K562 (cell line): Measurements from ENCODE around the gene GPR179. TPM values are rescaled to one million over a fixed set of nuclear protein-coding genes. Genes with fewer than 3 reads are reported as not detected.

Source experiments
- ATAC-seq: fragments of 200-7000 bp; cut with Tn5 transposase; 3 replicates; pipeline ENCODE4 v1.9.1; 2020; ENCODE audit warnings: moderate library complexity
- BruUV-seq: library from RNA; stranded (reverse); fragments of 400-500 nt; replicated peaks from 2 replicates; lab custom pipeline; 2021; lab: Mats Ljungman, UMichigan
- CTCF ChIA-PET: fragments of 300-600 bp; formaldehyde crosslinking; extraction: SDS; loops from one replicate; lab custom pipeline; 2021; ENCODE audit warnings: low intra/inter-chr PET ratio; lab: Yijun Ruan, JAX
- POLR2A ChIA-PET: fragments of 300-600, 350-650 bp; sonication (Branson Sonifier 250); formaldehyde crosslinking; extraction: SDS; loops from one replicate; lab custom pipeline; 2021; ENCODE audit warnings: antibody characterized with exemption, inconsistent platforms; lab: Yijun Ruan, JAX
- DNase-seq, 4 experiments: peaks; one replicate each; pipeline versions ENCODE4 v3.0.0 to v3.0.0-alpha.2; 2011 to 2018; ENCODE audit warnings: low spot score in 3 of 4, mixed read lengths in 3 of 4; ENCODE audit errors: extremely low read depth in 1 of 4
- FAIRE-seq: peaks from 2 replicates; lab custom pipeline; 2011; peaks lifted over from hg19 to GRCh38; lab: Jason Lieb, UNC
- H2AFZ ChIP-seq: 2 replicates; pipeline ENCODE4 v1.6.0; 2011; ENCODE audit warnings: low read depth, low read length, control low read depth, inconsistent platforms
- H3K27ac ChIP-seq: fragments of 200-600 bp; 3 replicates; pipeline ENCODE4 v1.8.0; 2011; ENCODE audit warnings: low read depth, mild to moderate bottlenecking, control low read depth, inconsistent platforms, low read length, moderate library complexity, mixed read lengths; ENCODE audit errors: extremely low read depth
- H3K27me3 ChIP-seq, 2 experiments: fragments of 300-600 bp in 1 of 2; 2 replicates in 1 of 2; 3 replicates in 1 of 2; pipeline versions ENCODE4 v1.6.0 to v1.8.0; 2011; ENCODE audit warnings: inconsistent platforms in 2 of 2, low read length in 2 of 2, mild to moderate bottlenecking in 1 of 2, mixed read lengths in 1 of 2, moderate library complexity in 1 of 2; ENCODE audit not compliant: control insufficient read depth in 2 of 2, insufficient read depth in 2 of 2
- H3K36me3 ChIP-seq: fragments of 300-600 bp; 3 replicates; pipeline ENCODE4 v1.8.0; 2011; ENCODE audit warnings: mild to moderate bottlenecking, low read length, inconsistent platforms; ENCODE audit not compliant: control insufficient read depth, insufficient read depth
- H3K4me1 ChIP-seq, 2 experiments: fragments of 200-600 bp in 1 of 2; replicated peaks in 1 of 2; 2 replicates in 1 of 2; 3 replicates in 1 of 2; pipeline versions ENCODE4 v1.5.1 to v1.8.0; 2011; ENCODE audit warnings: inconsistent platforms in 2 of 2, low read length in 2 of 2, mild to moderate bottlenecking in 1 of 2, mixed read lengths in 1 of 2, moderate library complexity in 1 of 2; ENCODE audit not compliant: control insufficient read depth in 2 of 2, insufficient read depth in 2 of 2
- H3K4me2 ChIP-seq: 2 replicates; pipeline ENCODE4 v1.6.1; 2011; ENCODE audit warnings: low read length, control low read depth, inconsistent platforms, mixed read lengths; ENCODE audit not compliant: insufficient read depth
- H3K4me3 ChIP-seq: fragments of 200-600 bp; sonication (generic), shearing (Covaris generic); 2 replicates; pipeline ENCODE4 v1.5.1; 2016; ENCODE audit warnings: control low read depth, inconsistent platforms
- H3K79me2 ChIP-seq: fragments of 200-600 bp; 3 replicates; pipeline ENCODE4 v1.8.0; 2011; ENCODE audit warnings: low read length, inconsistent platforms; ENCODE audit not compliant: control insufficient read depth, insufficient read depth
- H3K9ac ChIP-seq, 2 experiments: 2 replicates each; pipeline versions ENCODE4 v1.6.0 to v1.6.1; 2011; ENCODE audit warnings: low read depth in 2 of 2, low read length in 2 of 2, control low read depth in 1 of 2, inconsistent platforms in 1 of 2, mild to moderate bottlenecking in 1 of 2, mixed read lengths in 1 of 2; ENCODE audit not compliant: insufficient read depth in 1 of 2
- H3K9me1 ChIP-seq: one replicate; pipeline ENCODE4 v1.6.0; 2011; ENCODE audit warnings: inconsistent platforms, mild to moderate bottlenecking, low read length, moderate library complexity; ENCODE audit not compliant: control insufficient read depth, insufficient read depth
- H3K9me3 ChIP-seq: replicated peaks from 2 replicates; pipeline ENCODE4 v1.5.1; 2011; ENCODE audit warnings: low read depth, low read length, inconsistent platforms; ENCODE audit not compliant: control insufficient read depth, insufficient read depth
- H4K20me1 ChIP-seq: replicated peaks from 2 replicates; pipeline ENCODE4 v1.6.1; 2011; ENCODE audit warnings: low read length, inconsistent platforms, mixed read lengths; ENCODE audit not compliant: control insufficient read depth, insufficient read depth
- ZNF436 ChIP-seq: fragments of 250-450, 450-650 bp; sonication (Bioruptor Pico); formaldehyde crosslinking; IDR thresholded peaks from 2 replicates; pipeline ENCODE4 v1.7.0; 2020; ENCODE audit warnings: mild to moderate bottlenecking
- WGBS: fragments of 100-300 bp; shearing (Covaris generic); methylation state at CpG from one replicate; pipeline ENCODE4 v1.1.6; 2016; ENCODE audit warnings: low coverage, mixed read lengths; ENCODE audit not compliant: insufficient coverage; ENCODE audit errors: missing lambda C conversion rate; 5-methylcytosine and 5-hydroxymethylcytosine counted together
- in situ Hi-C: fragments of 300-500 bp; cut with MboI; formaldehyde crosslinking; loops from 4 replicates; pipeline ENCODE4 v1.15.0; 2018; ENCODE audit warnings: inconsistent platforms, mixed read lengths
- intact Hi-C: fragments of 100-400 bp; cut with micrococcal nuclease; formaldehyde crosslinking; loops from 2 replicates; pipeline ENCODE4 v1.14.2; 2022
- polyA plus RNA-seq, 8 experiments: library from polyadenylated mRNA; depleted of rRNA in 4 of 8; stranded (reverse) in 5 of 8; unstranded in 3 of 8; fragments of >200 nt; fragmentation: Nextera tagmentation in 2 of 8; fragmentation: Illumina TruSeq in 1 of 8; extraction: Ambion mirVana in 2 of 8; extraction: Trizol in 1 of 8; gene quantifications; 2 replicates each; pipeline versions ENCODE4 v1.2.1 to v1.2.3, GENCODE V29; 2011 to 2014; ENCODE audit warnings: inconsistent platforms in 1 of 8, missing spikeins in 1 of 8
- total RNA-seq, 7 experiments: library from RNA; depleted of rRNA in 6 of 7; stranded (reverse); fragments of >200 nt in 6 of 7; fragmentation: Illumina TruSeq in 2 of 7; extraction: Trizol in 2 of 7; gene quantifications; 2 replicates each; pipeline versions ENCODE4 v1.2.1 to v1.2.3, GENCODE V29; 2011 to 2021; ENCODE audit warnings: low replicate concordance in 1 of 7
- TF ChIP-seq, protein P1 (sequence below): fragments of 450-650 bp; IDR thresholded peaks from 2 replicates; pipeline ENCODE4 v1.6.1; 2016; ENCODE audit warnings: missing biosample characterization, missing genetic modification characterization
- TF ChIP-seq, protein P2 (sequence below): fragments of 250-450 bp; sonication (Bioruptor Pico); IDR thresholded peaks from 2 replicates; pipeline ENCODE4 v1.9.0; 2021; ENCODE audit warnings: mild to moderate bottlenecking
- TF ChIP-seq, protein P3 (sequence below): sonication (generic); formaldehyde crosslinking; IDR thresholded peaks from 2 replicates; pipeline ENCODE4 v1.8.0; 2023; ENCODE audit warnings: mild to moderate bottlenecking, missing genetic modification reagents
- TF ChIP-seq, protein P4 (sequence below): fragments of 250-450 bp; sonication (Bioruptor Pico); IDR thresholded peaks from 2 replicates; pipeline ENCODE4 v1.9.0; 2021; ENCODE audit warnings: mild to moderate bottlenecking, inconsistent platforms

Gene GPR179
- total and polyA plus RNA-seq, 9 of the 15 experiments (the other 6 are each of a cell fraction or from before 2014, with no cell fraction given): not detected

DNA sequence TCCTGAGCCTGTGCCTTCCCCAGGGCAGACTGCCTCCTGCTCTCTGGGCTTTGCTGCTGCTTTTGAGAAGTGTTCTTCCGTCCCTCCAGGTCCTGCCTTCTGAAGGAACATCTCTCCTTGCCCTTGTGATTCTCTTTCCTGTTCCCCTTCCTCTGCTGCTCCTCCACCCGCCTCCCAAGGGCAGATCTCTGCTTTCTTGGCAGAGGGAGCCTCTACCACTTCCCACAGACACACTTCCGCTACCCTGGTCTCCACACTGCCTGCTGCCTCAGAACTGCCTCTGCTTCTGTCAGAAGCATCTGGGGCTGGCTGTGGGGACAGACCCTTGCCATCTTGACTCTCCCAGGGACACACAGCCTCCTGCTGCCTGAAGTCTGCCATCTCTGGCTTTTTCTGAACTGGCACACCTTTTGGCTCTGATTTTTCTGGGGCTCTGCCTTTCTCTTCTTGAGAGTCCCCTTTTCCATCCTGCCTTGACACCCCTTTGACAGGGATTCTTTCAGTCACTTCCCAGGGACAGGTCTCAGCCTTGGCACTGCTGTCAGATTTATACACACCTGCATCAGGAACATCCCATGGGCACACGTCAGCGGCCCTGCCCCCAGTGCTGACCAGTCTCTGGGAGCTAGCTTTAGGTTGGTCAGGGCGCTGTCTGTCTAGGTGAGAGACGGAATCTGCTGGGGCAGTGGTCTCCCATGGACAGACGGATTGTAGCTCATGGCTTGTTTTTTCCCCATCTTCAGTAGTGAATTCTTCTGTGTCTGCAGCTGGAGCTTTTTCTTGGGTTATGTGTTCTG, 16.6 kb downstream of the GPR179 start:
- Histone ChIP-seq H3K27ac (no peak overlapping the region), H3K4me1 (peaks cover 7 to 10% of the 10 kb centered on the region in 2 experiments; a peak in 3 of 5 replicates), H3K9me1 (peaks cover 6% of the 10 kb centered on the region), H3K9me3 (no peaks in the 10 kb centered on the region), H2AFZ (no peak overlapping the region), H3K36me3 (peaks cover 18% of the 10 kb centered on the region; the same call in 2 of the 3 replicates), H3K79me2 (no peaks in the 10 kb centered on the region), H3K9ac (no peak overlapping the region), H3K4me2 (no peak overlapping the region), H4K20me1 (peaks cover 9% of the 10 kb centered on the region; the same call in 1 of the 2 replicates)
- BruUV-seq: no TSS peak
- no peak for FAIRE-seq
- in situ Hi-C loops (no loop called here), intact Hi-C loops (no loop called here)
- WGBS: 11% methylated on average over 8 of the region's 8 CpGs
- ATAC-seq: no peak
- POLR2A ChIA-PET: interaction anchor here (0.9 to 1.6 kb wide), 4 partner anchors 9 to 17 kb away, joined by 3 to 6 read pairs (median 4); no protein-coding TSS in a partner anchor
- no peak for DNase-seq
- TF ChIP-seq, protein P1, sequence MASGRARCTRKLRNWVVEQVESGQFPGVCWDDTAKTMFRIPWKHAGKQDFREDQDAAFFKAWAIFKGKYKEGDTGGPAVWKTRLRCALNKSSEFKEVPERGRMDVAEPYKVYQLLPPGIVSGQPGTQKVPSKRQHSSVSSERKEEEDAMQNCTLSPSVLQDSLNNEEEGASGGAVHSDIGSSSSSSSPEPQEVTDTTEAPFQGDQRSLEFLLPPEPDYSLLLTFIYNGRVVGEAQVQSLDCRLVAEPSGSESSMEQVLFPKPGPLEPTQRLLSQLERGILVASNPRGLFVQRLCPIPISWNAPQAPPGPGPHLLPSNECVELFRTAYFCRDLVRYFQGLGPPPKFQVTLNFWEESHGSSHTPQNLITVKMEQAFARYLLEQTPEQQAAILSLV: no peak
- TF ChIP-seq, protein P2, sequence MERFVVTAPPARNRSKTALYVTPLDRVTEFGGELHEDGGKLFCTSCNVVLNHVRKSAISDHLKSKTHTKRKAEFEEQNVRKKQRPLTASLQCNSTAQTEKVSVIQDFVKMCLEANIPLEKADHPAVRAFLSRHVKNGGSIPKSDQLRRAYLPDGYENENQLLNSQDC (CRISPR knock-in tag): no peak
- TF ChIP-seq, protein P3, sequence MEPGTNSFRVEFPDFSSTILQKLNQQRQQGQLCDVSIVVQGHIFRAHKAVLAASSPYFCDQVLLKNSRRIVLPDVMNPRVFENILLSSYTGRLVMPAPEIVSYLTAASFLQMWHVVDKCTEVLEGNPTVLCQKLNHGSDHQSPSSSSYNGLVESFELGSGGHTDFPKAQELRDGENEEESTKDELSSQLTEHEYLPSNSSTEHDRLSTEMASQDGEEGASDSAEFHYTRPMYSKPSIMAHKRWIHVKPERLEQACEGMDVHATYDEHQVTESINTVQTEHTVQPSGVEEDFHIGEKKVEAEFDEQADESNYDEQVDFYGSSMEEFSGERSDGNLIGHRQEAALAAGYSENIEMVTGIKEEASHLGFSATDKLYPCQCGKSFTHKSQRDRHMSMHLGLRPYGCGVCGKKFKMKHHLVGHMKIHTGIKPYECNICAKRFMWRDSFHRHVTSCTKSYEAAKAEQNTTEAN (CRISPR knock-in tag): no peak
- TF ChIP-seq, protein P4, sequence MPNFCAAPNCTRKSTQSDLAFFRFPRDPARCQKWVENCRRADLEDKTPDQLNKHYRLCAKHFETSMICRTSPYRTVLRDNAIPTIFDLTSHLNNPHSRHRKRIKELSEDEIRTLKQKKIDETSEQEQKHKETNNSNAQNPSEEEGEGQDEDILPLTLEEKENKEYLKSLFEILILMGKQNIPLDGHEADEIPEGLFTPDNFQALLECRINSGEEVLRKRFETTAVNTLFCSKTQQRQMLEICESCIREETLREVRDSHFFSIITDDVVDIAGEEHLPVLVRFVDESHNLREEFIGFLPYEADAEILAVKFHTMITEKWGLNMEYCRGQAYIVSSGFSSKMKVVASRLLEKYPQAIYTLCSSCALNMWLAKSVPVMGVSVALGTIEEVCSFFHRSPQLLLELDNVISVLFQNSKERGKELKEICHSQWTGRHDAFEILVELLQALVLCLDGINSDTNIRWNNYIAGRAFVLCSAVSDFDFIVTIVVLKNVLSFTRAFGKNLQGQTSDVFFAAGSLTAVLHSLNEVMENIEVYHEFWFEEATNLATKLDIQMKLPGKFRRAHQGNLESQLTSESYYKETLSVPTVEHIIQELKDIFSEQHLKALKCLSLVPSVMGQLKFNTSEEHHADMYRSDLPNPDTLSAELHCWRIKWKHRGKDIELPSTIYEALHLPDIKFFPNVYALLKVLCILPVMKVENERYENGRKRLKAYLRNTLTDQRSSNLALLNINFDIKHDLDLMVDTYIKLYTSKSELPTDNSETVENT: no peak
- TF ChIP-seq ZNF436 (CRISPR knock-in tag): no peak
- TF ChIP-seq, all 486 proteins: peak for 0
- CTCF ChIA-PET: no interaction called here
- Histone ChIP-seq H3K27me3 (peaks cover 46 to 52% of the 10 kb centered on the region in 2 experiments; a peak in 4 of 5 replicates), H3K4me3 (no peak overlapping the region)
